Measurements from ENCODE around the gene MTUS2. TPM values are rescaled to one million over a fixed set of nuclear protein-coding genes. Genes with fewer than 3 reads are reported as not detected.

Gene MTUS2
- total RNA-seq, 1 donor from 2014 or later: 8.9 TPM

DNA sequence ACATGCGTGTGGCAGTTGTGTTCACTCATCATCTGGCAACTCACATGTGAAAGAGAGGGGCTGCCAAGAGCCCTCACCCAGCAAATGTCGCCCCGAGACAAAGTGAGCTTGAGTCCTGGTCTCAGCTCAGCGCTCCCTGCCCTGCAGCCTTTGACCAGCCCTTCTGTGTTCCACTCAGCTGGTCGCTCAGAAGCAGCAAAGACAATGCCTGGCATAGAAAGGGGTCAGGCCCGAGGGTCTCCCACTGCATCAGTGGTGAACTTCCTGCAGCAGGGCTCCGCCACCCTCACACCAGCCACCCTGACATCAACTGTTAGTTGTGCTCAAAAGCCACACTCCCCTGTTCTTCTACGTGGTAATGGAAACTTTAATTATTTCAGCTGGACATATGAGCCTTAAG, 707.4 kb downstream of the MTUS2 start:
- intact Hi-C loops (cut with DNase I): no loop called here
- peaks cover 0 to under 1% of the 10 kb centered on the region in 2 donors for H3K4me1 ChIP-seq
- TF ChIP-seq, protein P1, sequence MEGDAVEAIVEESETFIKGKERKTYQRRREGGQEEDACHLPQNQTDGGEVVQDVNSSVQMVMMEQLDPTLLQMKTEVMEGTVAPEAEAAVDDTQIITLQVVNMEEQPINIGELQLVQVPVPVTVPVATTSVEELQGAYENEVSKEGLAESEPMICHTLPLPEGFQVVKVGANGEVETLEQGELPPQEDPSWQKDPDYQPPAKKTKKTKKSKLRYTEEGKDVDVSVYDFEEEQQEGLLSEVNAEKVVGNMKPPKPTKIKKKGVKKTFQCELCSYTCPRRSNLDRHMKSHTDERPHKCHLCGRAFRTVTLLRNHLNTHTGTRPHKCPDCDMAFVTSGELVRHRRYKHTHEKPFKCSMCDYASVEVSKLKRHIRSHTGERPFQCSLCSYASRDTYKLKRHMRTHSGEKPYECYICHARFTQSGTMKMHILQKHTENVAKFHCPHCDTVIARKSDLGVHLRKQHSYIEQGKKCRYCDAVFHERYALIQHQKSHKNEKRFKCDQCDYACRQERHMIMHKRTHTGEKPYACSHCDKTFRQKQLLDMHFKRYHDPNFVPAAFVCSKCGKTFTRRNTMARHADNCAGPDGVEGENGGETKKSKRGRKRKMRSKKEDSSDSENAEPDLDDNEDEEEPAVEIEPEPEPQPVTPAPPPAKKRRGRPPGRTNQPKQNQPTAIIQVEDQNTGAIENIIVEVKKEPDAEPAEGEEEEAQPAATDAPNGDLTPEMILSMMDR (IDR thresholded peaks at IDR 0.05): no peak
- no peaks in the 10 kb centered on the region for H3K27me3 ChIP-seq
- no peaks in the 10 kb centered on the region for H3K9me3 ChIP-seq
- DNase-seq (ENCODE audit: low spot score in 2 of 2): no peak
- H3K36me3 ChIP-seq: peaks cover 32 to 69% of the 10 kb centered on the region in 2 donors
- H3K27ac ChIP-seq: no peak overlapping the region
- H3K4me3 ChIP-seq: no peak overlapping the region

GRCh38 chr13:29527916-29528315, 707.8 kb downstream of the MTUS2 start:
- TF ChIP-seq, protein P1 (IDR thresholded peaks at IDR 0.05): no peak
- intact Hi-C loops (cut with DNase I): no loop called here
- no peak for DNase-seq (ENCODE audit: low spot score in 2 of 2)
- Histone ChIP-seq H3K27ac (no peak overlapping the region), H3K36me3 (peaks cover 32 to 70% of the 10 kb centered on the region in 2 donors), H3K4me1 (no peaks in the 10 kb centered on the region), H3K27me3 (no peaks in the 10 kb centered on the region), H3K9me3 (no peaks in the 10 kb centered on the region), H3K4me3 (no peak overlapping the region)

DNA sequence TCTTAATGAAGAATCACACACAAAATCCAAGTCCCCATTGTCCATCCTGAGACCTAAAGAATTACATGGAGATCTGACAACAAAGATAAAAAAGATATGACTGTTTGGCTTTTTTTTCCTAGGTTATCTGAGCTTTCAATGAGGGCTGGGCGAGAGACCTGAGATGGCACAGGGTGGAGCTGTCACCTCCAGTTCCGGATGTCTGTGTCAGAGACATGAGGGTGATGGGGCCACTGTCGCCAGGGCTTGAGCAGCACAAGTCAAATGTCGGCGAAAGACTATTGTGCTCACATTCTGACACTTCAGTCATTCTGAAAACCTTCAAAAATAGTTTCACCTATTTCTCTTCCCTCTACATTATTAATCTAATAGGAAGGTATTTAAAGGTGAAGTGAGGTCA, 709.6 kb downstream of the MTUS2 start:
- H3K27me3 ChIP-seq: no peaks in the 10 kb centered on the region
- H3K27ac ChIP-seq: no peak overlapping the region
- H3K9me3 ChIP-seq: no peaks in the 10 kb centered on the region
- peaks cover 24 to 63% of the 10 kb centered on the region in 2 donors for H3K36me3 ChIP-seq
- H3K4me1 ChIP-seq: no peaks in the 10 kb centered on the region
- intact Hi-C loops (cut with DNase I): no loop called here
- H3K4me3 ChIP-seq: no peak overlapping the region
- no peak for DNase-seq (ENCODE audit: low spot score in 2 of 2)
- TF ChIP-seq, protein P1 (IDR thresholded peaks at IDR 0.05): no peak

- Histone ChIP-seq H3K4me3 (no peak overlapping the region), H3K36me3 (peaks cover 28 to 73% of the 10 kb centered on the region in 2 donors), H3K4me1 (no peaks in the 10 kb centered on the region), H3K27me3 (no peaks in the 10 kb centered on the region), H3K9me3 (no peaks in the 10 kb centered on the region), H3K27ac (no peak overlapping the region)
- intact Hi-C loops (cut with DNase I): no loop called here
- DNase-seq (ENCODE audit: low spot score in 2 of 2): no peak
- TF ChIP-seq, protein P1 (IDR thresholded peaks at IDR 0.05): no peak
Observed at GRCh38 chr13:29530901-29531300, 710.8 kb downstream of the MTUS2 start.

GRCh38 chr13:29532116-29532515, 712.0 kb downstream of the MTUS2 start:
- TF ChIP-seq, protein P1 (IDR thresholded peaks at IDR 0.05): no peak
- Histone ChIP-seq H3K27ac (no peak overlapping the region), H3K36me3 (peaks cover 28 to 66% of the 10 kb centered on the region in 2 donors), H3K4me1 (no peaks in the 10 kb centered on the region), H3K27me3 (no peaks in the 10 kb centered on the region), H3K4me3 (no peak overlapping the region), H3K9me3 (no peaks in the 10 kb centered on the region)
- intact Hi-C loops (cut with DNase I): no loop called here
- DNase-seq (ENCODE audit: low spot score in 2 of 2): no peak

GRCh38 chr13:29532821-29533220, 712.7 kb downstream of the MTUS2 start:
- no peak overlapping the region for H3K27ac ChIP-seq
- H3K36me3 ChIP-seq: peaks cover 27 to 59% of the 10 kb centered on the region in 2 donors
- TF ChIP-seq, protein P1 (IDR thresholded peaks at IDR 0.05): no peak
- no peak overlapping the region for H3K4me3 ChIP-seq
- H3K27me3 ChIP-seq: no peaks in the 10 kb centered on the region
- H3K9me3 ChIP-seq: no peaks in the 10 kb centered on the region
- no peaks in the 10 kb centered on the region for H3K4me1 ChIP-seq
- intact Hi-C loops (cut with DNase I): no loop called here
- no peak for DNase-seq (ENCODE audit: low spot score in 2 of 2)

Data from ascending aorta (tissue), 2 donors.